ENCODE results near the gene SERF2.
A peak's percentile ranks its signal among the peaks of the same experiment; 100 is the strongest.
"Not testable (repeated sequence)": the region's sequence is repeated elsewhere in the genome, so short reads cannot be mapped to it uniquely, and the experiment has no call there.

The SERF2 gene

DNA sequence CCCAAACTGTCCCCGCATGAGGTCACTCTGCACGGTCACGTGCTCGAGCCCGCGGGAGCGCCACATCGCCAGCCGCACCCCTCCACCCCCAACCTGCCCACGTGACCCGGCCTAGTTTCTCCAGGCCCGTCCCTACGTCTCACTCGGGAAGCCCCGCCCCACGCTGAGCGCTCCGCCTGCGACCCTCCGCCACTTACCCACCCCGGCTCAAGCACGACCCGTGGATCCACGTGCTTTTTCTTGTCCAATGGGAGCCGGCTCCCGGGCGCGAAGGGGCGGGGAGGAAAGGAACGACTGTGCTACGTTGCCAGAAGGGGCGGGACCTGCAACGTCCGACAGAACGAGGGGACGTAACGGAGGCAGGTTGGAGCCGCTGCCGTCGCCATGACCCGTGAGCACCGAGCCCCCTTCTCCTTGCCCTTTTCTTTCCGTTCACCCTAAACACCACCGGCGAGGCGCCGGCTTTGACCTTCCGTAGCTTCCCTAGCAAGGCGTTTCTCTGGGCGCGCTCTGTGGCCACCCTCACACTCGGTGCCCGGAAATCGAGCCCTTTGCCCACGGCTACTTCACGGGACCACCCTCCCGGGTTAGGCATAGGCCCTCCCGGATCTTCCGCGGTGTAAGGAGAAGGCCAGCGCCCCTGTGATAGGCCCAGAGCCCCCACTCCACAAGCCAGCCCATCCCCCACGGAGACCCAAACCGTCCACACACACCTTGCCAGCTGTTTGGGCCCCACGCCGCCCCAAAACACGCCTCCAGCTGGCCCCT, at the start of gene SERF2:
Gene SERF2 (plus strand): TSS at position 328 of the 768 bp plus-strand sequence. CDS start 57 bp downstream, at position 385.
- Histone ChIP-seq H3K4me1 (peaks cover 0 to 44% (median 32%) of the 10 kb centered on the region in 4 donors), H3K27me3 (no peaks in the 10 kb centered on the region), H3K27ac (peak within 1 kb of the TSS; percentile 99 to 100), H3K4me3 (peak within 1 kb of the TSS; percentile 97 to 98), H3K36me3 (peaks cover 24 to 34% (median 25%) of the 10 kb centered on the region in 3 donors), H3K9me3 (no peaks in the 10 kb centered on the region)
- intact Hi-C loops (cut with DNase I; ENCODE audit: low total_unique reads) = no loop called here
- peak; percentile 100 for DNase-seq
- TF ChIP-seq, protein P1, sequence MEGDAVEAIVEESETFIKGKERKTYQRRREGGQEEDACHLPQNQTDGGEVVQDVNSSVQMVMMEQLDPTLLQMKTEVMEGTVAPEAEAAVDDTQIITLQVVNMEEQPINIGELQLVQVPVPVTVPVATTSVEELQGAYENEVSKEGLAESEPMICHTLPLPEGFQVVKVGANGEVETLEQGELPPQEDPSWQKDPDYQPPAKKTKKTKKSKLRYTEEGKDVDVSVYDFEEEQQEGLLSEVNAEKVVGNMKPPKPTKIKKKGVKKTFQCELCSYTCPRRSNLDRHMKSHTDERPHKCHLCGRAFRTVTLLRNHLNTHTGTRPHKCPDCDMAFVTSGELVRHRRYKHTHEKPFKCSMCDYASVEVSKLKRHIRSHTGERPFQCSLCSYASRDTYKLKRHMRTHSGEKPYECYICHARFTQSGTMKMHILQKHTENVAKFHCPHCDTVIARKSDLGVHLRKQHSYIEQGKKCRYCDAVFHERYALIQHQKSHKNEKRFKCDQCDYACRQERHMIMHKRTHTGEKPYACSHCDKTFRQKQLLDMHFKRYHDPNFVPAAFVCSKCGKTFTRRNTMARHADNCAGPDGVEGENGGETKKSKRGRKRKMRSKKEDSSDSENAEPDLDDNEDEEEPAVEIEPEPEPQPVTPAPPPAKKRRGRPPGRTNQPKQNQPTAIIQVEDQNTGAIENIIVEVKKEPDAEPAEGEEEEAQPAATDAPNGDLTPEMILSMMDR (IDR thresholded peaks at IDR 0.05) = no peak

DNA sequence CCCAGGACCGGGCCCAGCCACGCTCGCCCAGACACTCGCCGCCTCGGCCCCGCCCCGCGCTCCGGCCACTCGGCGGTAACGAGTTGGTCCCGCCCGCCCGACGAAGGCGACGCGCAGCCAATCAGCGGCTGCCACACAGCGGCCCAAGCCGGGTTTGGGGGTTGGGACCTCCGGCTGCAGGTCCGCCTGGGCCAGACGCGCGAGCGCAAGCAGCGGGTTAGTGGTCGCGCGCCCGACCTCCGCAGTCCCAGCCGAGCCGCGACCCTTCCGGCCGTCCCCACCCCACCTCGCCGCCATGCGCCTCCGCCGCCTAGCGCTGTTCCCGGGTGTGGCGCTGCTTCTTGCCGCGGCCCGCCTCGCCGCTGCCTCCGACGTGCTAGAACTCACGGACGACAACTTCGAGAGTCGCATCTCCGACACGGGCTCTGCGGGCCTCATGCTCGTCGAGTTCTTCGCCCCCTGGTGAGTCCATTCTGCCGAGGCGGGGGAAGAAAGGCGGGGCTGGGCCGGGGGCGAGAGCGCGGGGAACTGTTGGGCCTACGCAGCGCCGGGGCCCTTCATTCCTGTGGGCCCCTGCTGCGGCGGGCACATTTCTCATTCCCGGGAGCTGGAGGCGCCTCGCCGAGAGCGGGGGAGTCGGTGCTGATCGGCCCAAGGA, 45.7 kb upstream of the SERF2 start, which contains the start of gene PDIA3:
Gene PDIA3 (plus strand): TSS at position 194 of the 658 bp plus-strand sequence. CDS start 102 bp downstream, at position 296.
- H3K4me1 ChIP-seq = peaks cover 0 to 40% (median 34%) of the 10 kb centered on the region in 4 donors
- H3K9me3 ChIP-seq; intact Hi-C loops (cut with DNase I; ENCODE audit: low total_unique reads); H3K36me3 ChIP-seq; H3K27me3 ChIP-seq: not testable (repeated sequence)
- TF ChIP-seq, protein P1 (IDR thresholded peaks at IDR 0.05) = peak in 1 of 2 experiments; percentile 37
- peak within 1 kb of the TSS; percentile 71 to 76 for H3K4me3 ChIP-seq
- peak within 1 kb of the TSS; percentile 93 to 96 for H3K27ac ChIP-seq
- peak; percentile 91 to 96 for DNase-seq

DNA sequence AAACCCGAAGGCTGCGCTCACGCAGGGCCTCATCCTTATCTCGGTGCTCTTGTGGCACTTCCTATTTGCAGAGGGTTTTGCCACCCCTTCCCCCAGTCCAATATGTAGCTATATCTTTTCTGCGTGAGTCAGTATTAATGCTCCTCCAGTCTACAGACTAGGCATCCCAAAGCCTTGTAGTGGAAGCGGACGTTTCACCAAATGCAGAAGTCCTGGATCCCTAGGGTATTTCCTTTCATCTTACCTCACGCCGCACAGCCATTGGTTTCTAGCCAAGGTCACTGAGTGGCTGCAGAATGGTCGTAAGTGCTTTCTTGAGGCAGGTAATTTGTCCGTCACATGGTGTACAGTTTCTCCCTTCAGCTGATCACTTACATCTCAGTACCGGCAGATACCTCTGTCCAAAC, 45.2 kb upstream of the SERF2 start:
- intact Hi-C loops (cut with DNase I; ENCODE audit: low total_unique reads); H3K36me3 ChIP-seq; H3K9me3 ChIP-seq; H3K27me3 ChIP-seq; DNase-seq: not testable (repeated sequence)
- peak overlapping the region; percentile 93 to 96 for H3K27ac ChIP-seq
- H3K4me3 ChIP-seq = peak overlapping the region; percentile 71 to 76
- H3K4me1 ChIP-seq = peaks cover 0 to 45% (median 38%) of the 10 kb centered on the region in 4 donors

DNA sequence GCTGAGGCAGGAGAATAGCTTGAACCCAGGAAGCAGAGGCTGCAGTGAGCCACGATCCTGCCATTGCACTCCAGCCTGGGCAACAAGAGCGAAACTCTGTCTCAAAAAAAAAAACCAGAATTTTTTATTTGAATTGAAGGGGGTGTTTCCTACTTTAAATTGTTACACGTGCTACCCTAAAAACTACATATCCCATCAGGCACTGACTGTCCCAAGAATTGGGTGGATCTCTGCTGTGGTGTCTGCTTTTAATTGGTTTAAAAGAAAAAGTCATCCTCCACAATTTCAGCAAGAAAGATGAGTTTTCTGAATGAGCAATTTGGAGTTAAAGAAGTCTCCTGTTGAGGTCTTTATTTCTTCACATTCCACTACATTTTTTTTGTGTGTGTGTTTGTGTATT, 43.7 kb upstream of the SERF2 start:
- TF ChIP-seq, protein P1 (IDR thresholded peaks at IDR 0.05) = no peak
- peaks cover 0 to 7% (median 0%) of the 10 kb centered on the region in 3 donors for H3K36me3 ChIP-seq

DNA sequence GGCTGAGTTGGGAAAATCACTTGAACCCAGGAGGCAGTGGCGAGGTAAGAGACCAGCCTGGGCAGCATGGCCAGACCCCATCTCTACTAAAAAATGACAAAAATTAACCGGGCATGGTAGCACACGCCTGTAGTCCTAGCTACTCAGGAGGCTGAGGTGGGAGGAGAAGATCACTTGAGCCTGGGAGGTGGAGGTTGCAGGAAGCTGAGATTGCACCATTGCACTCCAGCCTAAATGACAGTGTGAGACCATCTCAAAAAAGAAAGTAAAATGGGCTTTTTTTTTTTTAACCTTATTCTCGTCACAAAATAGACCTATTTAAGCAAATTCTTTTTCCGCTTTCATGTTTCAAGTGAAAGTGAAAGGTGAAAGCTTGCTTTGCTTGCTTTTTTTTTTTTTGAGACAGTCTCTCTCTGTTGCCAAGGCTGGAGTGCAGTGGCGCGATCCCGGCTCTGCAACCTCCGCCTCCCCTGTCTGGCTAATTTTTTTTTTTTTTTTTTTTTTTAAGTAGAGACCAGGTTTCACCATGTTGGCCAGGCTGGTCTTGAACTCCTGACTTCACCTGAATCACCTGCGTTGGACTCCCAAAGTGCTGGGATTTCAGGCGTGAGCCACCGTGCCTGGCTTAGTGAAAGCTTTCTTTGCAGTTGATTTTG, 42.3 kb upstream of the SERF2 start:
- peak overlapping the region in 1 of 2 donors; percentile 0 for H3K27ac ChIP-seq
- H3K9me3 ChIP-seq = no peaks in the 10 kb centered on the region
- H3K36me3 ChIP-seq = peaks cover 4 to 17% (median 6%) of the 10 kb centered on the region in 3 donors
- peaks cover 0 to 48% (median 40%) of the 10 kb centered on the region in 4 donors for H3K4me1 ChIP-seq
- DNase-seq = no peak
- TF ChIP-seq, protein P1 (IDR thresholded peaks at IDR 0.05) = no peak
- no peaks in the 10 kb centered on the region for H3K27me3 ChIP-seq
- peak overlapping the region in 1 of 2 donors; percentile 16 for H3K4me3 ChIP-seq
- intact Hi-C loops (cut with DNase I; ENCODE audit: low total_unique reads) = no loop called here

More for the DNA sequence above, 43.7 kb upstream of the SERF2 start:
- no peak for DNase-seq
- H3K27me3 ChIP-seq = no peaks in the 10 kb centered on the region
- H3K4me3 ChIP-seq = peak overlapping the region; percentile 71 to 76
- H3K4me1 ChIP-seq = peaks cover 0 to 48% (median 40%) of the 10 kb centered on the region in 4 donors
- intact Hi-C loops (cut with DNase I; ENCODE audit: low total_unique reads) = no loop called here
- no peaks in the 10 kb centered on the region for H3K9me3 ChIP-seq
- no peak overlapping the region for H3K27ac ChIP-seq
